ENCODE measurements around the gene PDZD2.

- TF ChIP-seq CTCF (IDR thresholded peaks at IDR 0.05) (no peak), POLR2A (IDR thresholded peaks at IDR 0.05) (no peak)
Measured at GRCh38 chr5:32116574-32117313, 477.8 kb downstream of the PDZD2 start.
